SK-N-SH (cell line): ENCODE results near the gene REXO1.

Source experiments
- CHD2 ChIP-seq: fragments of 150-350 bp; IDR thresholded peaks from 2 replicates; pipeline ENCODE4 v1.6.1; 2018; ENCODE audit warnings: low read length; ENCODE audit not compliant: partially characterized antibody
- CTCF ChIP-seq: fragments of 200-600 bp; sonication (generic); IDR thresholded peaks from 2 replicates; pipeline ENCODE4 v1.6.1; 2017; ENCODE audit warnings: antibody characterized with exemption, mild to moderate bottlenecking, moderate library complexity
- EP300 ChIP-seq, 2 experiments: IDR thresholded peaks; 2 replicates each; pipeline versions ENCODE4 v1.4.0 to v1.6.1; 2012; ENCODE audit warnings: borderline replicate concordance in 1 of 2, low read depth in 1 of 2, low read length in 1 of 2
- EZH2phosphoT487 ChIP-seq: fragments of 200-600 bp; sonication (generic); IDR thresholded peaks from 2 replicates; pipeline ENCODE4 v1.6.1; 2017; ENCODE audit warnings: low read depth, mixed run types, mild to moderate bottlenecking, antibody characterized with exemption, moderate library complexity, borderline replicate concordance
- FOXM1 ChIP-seq: IDR thresholded peaks from 2 replicates; pipeline ENCODE4 v1.4.0; 2012; ENCODE audit warnings: low read depth, mild to moderate bottlenecking
- MEF2A ChIP-seq: IDR thresholded peaks from 2 replicates; pipeline ENCODE4 v1.4.0; 2012; ENCODE audit warnings: low read depth, borderline replicate concordance
- NFIC ChIP-seq: IDR thresholded peaks from 2 replicates; pipeline ENCODE4 v1.4.0; 2012; ENCODE audit warnings: borderline replicate concordance
- NRF1 ChIP-seq: IDR thresholded peaks from 2 replicates; pipeline ENCODE4 v1.6.1; 2012; ENCODE audit warnings: low read depth, mild to moderate bottlenecking, low read length
- SMC3 ChIP-seq: IDR thresholded peaks from 2 replicates; pipeline ENCODE4 v1.6.1; 2012; ENCODE audit warnings: low read depth, low read length, improper control_type of control experiment
- TAF1 ChIP-seq: IDR thresholded peaks from 2 replicates; pipeline ENCODE4 v1.6.1; 2012; ENCODE audit warnings: low read depth, mild to moderate bottlenecking, low read length, moderate library complexity, borderline replicate concordance
- TF ChIP-seq, protein P1 (sequence below): IDR thresholded peaks from 2 replicates; pipeline ENCODE4 v1.6.1; 2012; ENCODE audit warnings: mild to moderate bottlenecking, low read depth, low read length, moderate library complexity
- TF ChIP-seq, protein P2 (sequence below): IDR thresholded peaks from 2 replicates; pipeline ENCODE4; 2012

GRCh38 chr19:1807695-1808394 lies 40.4 kb downstream of the REXO1 start:
- no peak for TF ChIP-seq NRF1
- TF ChIP-seq CTCF = no peak
- no peak for TF ChIP-seq SMC3
- no peak for TF ChIP-seq MEF2A
- no peak for TF ChIP-seq CHD2
- no peak for TF ChIP-seq FOXM1
- TF ChIP-seq, protein P1, sequence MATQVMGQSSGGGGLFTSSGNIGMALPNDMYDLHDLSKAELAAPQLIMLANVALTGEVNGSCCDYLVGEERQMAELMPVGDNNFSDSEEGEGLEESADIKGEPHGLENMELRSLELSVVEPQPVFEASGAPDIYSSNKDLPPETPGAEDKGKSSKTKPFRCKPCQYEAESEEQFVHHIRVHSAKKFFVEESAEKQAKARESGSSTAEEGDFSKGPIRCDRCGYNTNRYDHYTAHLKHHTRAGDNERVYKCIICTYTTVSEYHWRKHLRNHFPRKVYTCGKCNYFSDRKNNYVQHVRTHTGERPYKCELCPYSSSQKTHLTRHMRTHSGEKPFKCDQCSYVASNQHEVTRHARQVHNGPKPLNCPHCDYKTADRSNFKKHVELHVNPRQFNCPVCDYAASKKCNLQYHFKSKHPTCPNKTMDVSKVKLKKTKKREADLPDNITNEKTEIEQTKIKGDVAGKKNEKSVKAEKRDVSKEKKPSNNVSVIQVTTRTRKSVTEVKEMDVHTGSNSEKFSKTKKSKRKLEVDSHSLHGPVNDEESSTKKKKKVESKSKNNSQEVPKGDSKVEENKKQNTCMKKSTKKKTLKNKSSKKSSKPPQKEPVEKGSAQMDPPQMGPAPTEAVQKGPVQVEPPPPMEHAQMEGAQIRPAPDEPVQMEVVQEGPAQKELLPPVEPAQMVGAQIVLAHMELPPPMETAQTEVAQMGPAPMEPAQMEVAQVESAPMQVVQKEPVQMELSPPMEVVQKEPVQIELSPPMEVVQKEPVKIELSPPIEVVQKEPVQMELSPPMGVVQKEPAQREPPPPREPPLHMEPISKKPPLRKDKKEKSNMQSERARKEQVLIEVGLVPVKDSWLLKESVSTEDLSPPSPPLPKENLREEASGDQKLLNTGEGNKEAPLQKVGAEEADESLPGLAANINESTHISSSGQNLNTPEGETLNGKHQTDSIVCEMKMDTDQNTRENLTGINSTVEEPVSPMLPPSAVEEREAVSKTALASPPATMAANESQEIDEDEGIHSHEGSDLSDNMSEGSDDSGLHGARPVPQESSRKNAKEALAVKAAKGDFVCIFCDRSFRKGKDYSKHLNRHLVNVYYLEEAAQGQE = no peak
- no peak for TF ChIP-seq EP300 (IDR thresholded peaks at IDR 0.05; ENCODE audit: borderline replicate concordance in 1 of 2, low read depth in 1 of 2, low read length in 1 of 2)
- no peak for TF ChIP-seq TAF1
- TF ChIP-seq, protein P2, sequence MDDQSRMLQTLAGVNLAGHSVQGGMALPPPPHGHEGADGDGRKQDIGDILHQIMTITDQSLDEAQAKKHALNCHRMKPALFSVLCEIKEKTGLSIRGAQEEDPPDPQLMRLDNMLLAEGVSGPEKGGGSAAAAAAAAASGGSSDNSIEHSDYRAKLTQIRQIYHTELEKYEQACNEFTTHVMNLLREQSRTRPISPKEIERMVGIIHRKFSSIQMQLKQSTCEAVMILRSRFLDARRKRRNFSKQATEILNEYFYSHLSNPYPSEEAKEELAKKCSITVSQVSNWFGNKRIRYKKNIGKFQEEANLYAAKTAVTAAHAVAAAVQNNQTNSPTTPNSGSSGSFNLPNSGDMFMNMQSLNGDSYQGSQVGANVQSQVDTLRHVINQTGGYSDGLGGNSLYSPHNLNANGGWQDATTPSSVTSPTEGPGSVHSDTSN = no peak
- TF ChIP-seq EZH2phosphoT487 = no peak
- no peak for TF ChIP-seq NFIC
